ENCODE results near the gene AP4B1.

DNA sequence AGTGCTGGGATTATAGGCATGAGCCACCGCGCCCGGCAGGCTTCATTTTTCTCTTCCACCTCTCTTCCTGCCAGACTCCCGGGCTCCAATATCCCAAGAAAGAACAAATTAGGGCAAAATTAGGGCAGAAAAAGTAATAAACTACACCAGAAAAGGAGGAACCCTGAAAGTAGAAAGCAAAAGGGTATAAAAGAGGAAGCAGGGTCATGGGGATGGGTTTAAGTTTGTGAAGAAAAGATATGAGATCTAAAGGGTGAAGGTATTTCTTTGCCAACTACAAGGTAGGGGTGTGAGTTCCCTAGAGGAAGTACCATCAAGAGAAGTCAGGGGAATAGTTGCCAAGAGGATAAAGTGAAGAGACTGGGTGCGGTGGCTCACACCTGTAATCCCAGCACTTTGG lies 43.0 kb downstream of the AP4B1 start:
- TF ChIP-seq, protein P1, sequence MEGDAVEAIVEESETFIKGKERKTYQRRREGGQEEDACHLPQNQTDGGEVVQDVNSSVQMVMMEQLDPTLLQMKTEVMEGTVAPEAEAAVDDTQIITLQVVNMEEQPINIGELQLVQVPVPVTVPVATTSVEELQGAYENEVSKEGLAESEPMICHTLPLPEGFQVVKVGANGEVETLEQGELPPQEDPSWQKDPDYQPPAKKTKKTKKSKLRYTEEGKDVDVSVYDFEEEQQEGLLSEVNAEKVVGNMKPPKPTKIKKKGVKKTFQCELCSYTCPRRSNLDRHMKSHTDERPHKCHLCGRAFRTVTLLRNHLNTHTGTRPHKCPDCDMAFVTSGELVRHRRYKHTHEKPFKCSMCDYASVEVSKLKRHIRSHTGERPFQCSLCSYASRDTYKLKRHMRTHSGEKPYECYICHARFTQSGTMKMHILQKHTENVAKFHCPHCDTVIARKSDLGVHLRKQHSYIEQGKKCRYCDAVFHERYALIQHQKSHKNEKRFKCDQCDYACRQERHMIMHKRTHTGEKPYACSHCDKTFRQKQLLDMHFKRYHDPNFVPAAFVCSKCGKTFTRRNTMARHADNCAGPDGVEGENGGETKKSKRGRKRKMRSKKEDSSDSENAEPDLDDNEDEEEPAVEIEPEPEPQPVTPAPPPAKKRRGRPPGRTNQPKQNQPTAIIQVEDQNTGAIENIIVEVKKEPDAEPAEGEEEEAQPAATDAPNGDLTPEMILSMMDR (IDR thresholded peaks at IDR 0.05), result no peak
- TF ChIP-seq POLR2A (IDR thresholded peaks at IDR 0.05), result no peak

All from lower leg skin (tissue), 3 donors.